Thymus (tissue), 11 donors: Measurements from ENCODE around the gene NXPH4. TPM values are rescaled to one million over a fixed set of nuclear protein-coding genes. Genes with fewer than 3 reads are reported as not detected.

Experiments used
- DNase-seq, 9 donors: peaks; one replicate each; pipeline ENCODE4 v3.0.0-alpha.2; 2013; ENCODE audit warnings: low spot score in 9 of 9, low read depth in 6 of 9, missing footprints in 1 of 9
- H3K27ac ChIP-seq, 2 donors: one replicate each; pipeline ENCODE4 v1.5.1; 2013; ENCODE audit warnings: control low read depth in 1 of 2, low read depth in 1 of 2, low read length in 1 of 2, mild to moderate bottlenecking in 1 of 2, moderate library complexity in 1 of 2
- H3K27me3 ChIP-seq, 2 donors: one replicate each; pipeline ENCODE4 v1.5.1; 2013; ENCODE audit warnings: low read length in 1 of 2; ENCODE audit not compliant: control insufficient read depth in 2 of 2, insufficient read depth in 1 of 2
- H3K36me3 ChIP-seq, 2 donors: one replicate each; pipeline ENCODE4 v1.5.1; 2013; ENCODE audit warnings: low read length in 1 of 2, mild to moderate bottlenecking in 1 of 2, moderate library complexity in 1 of 2; ENCODE audit not compliant: control insufficient read depth in 2 of 2, insufficient read depth in 2 of 2
- H3K4me1 ChIP-seq, 2 donors: one replicate each; pipeline ENCODE4 v1.5.1; 2013; ENCODE audit warnings: low read length in 2 of 2; ENCODE audit not compliant: control insufficient read depth in 2 of 2, insufficient read depth in 2 of 2
- H3K4me3 ChIP-seq, 2 donors: one replicate each; pipeline ENCODE4 v1.5.1; 2013; ENCODE audit warnings: low read length in 2 of 2, control low read depth in 1 of 2, mild to moderate bottlenecking in 1 of 2
- H3K9me3 ChIP-seq, 2 donors: one replicate each; pipeline ENCODE4 v1.5.1; 2013; ENCODE audit warnings: low read length in 1 of 2, mild to moderate bottlenecking in 1 of 2; ENCODE audit not compliant: control insufficient read depth in 2 of 2, insufficient read depth in 1 of 2
- WGBS: extraction: QIAGEN DNeasy Blood & Tissue Kit; methylation state at CpG from one replicate; pipeline ENCODE4 v1.1.7; 2013; 5-methylcytosine and 5-hydroxymethylcytosine counted together
- polyA plus RNA-seq: library from polyadenylated mRNA; stranded (reverse); fragments of 200-250 nt; gene quantifications from one replicate; pipeline ENCODE4 v1.2.3, GENCODE V29; 2013
- total RNA-seq: library from RNA; stranded (reverse); fragments of 120-200 nt; gene quantifications from one replicate; pipeline ENCODE4 v1.2.4, GENCODE V29; 2013
- donor health status: healthy.

NXPH4 gene
- total and polyA plus RNA-seq, 2 donors: 0.14 to 0.16 TPM

GRCh38 chr12:57173089-57173488, 43.5 kb upstream of the NXPH4 start:
- peaks cover 0 to 5% of the 10 kb centered on the region in 2 donors for H3K27me3 ChIP-seq
- peak in 1 of 9 donors; percentile 20 for DNase-seq
- H3K36me3 ChIP-seq: no peaks in the 10 kb centered on the region
- H3K9me3 ChIP-seq: no peaks in the 10 kb centered on the region
- peaks cover 0 to 8% of the 10 kb centered on the region in 2 donors for H3K4me1 ChIP-seq
- no peak overlapping the region for H3K4me3 ChIP-seq
- WGBS: 68% methylated on average over 11 of the region's 11 CpGs
- no peak overlapping the region for H3K27ac ChIP-seq

- Histone ChIP-seq H3K36me3 (no peaks in the 10 kb centered on the region), H3K9me3 (no peaks in the 10 kb centered on the region), H3K27me3 (peaks cover 0 to 7% of the 10 kb centered on the region in 2 donors), H3K4me1 (peaks cover 0 to 5% of the 10 kb centered on the region in 2 donors), H3K27ac (no peak overlapping the region), H3K4me3 (no peak overlapping the region)
- DNase-seq: no peak
- WGBS: 93% methylated on average over 14 of the region's 14 CpGs
Measured at GRCh38 chr12:57173683-57174082, 42.9 kb upstream of the NXPH4 start.

- 76% methylated on average over 29 of the region's 29 CpGs for WGBS
- peak in 3 of 9 donors; percentile 17 to 23 (median 18) for DNase-seq
- Histone ChIP-seq H3K27me3 (peaks cover 0 to 7% of the 10 kb centered on the region in 2 donors), H3K4me3 (no peak overlapping the region), H3K9me3 (no peaks in the 10 kb centered on the region), H3K4me1 (no peaks in the 10 kb centered on the region), H3K36me3 (no peaks in the 10 kb centered on the region), H3K27ac (no peak overlapping the region)
Measured at GRCh38 chr12:57175428-57176138, 41.0 kb upstream of the NXPH4 start.

GRCh38 chr12:57176139-57176477, 40.5 kb upstream of the NXPH4 start:
- no peak for DNase-seq
- Histone ChIP-seq H3K27ac (no peak overlapping the region), H3K4me1 (no peaks in the 10 kb centered on the region), H3K27me3 (peaks cover 0 to 7% of the 10 kb centered on the region in 2 donors), H3K4me3 (no peak overlapping the region), H3K36me3 (no peaks in the 10 kb centered on the region), H3K9me3 (no peaks in the 10 kb centered on the region)
- WGBS: 95% methylated on average over 9 of the region's 9 CpGs

- no peak overlapping the region for H3K27ac ChIP-seq
- DNase-seq: no peak
- no peaks in the 10 kb centered on the region for H3K36me3 ChIP-seq
- H3K4me1 ChIP-seq: no peaks in the 10 kb centered on the region
- no peak overlapping the region for H3K4me3 ChIP-seq
- peaks cover 0 to 7% of the 10 kb centered on the region in 2 donors for H3K27me3 ChIP-seq
- no peaks in the 10 kb centered on the region for H3K9me3 ChIP-seq
- 94% methylated on average over 9 of the region's 9 CpGs for WGBS
Measured at GRCh38 chr12:57176846-57177245, 39.7 kb upstream of the NXPH4 start.

GRCh38 chr12:57177354-57177753, 39.2 kb upstream of the NXPH4 start:
- WGBS: 97% methylated on average over 16 of the region's 16 CpGs
- Histone ChIP-seq H3K9me3 (no peaks in the 10 kb centered on the region), H3K27ac (no peak overlapping the region), H3K4me3 (no peak overlapping the region), H3K4me1 (no peaks in the 10 kb centered on the region), H3K36me3 (no peaks in the 10 kb centered on the region), H3K27me3 (peaks cover 0 to 7% of the 10 kb centered on the region in 2 donors)
- no peak for DNase-seq

GRCh38 chr12:57178213-57178612, 38.4 kb upstream of the NXPH4 start:
- no peak overlapping the region for H3K4me3 ChIP-seq
- no peaks in the 10 kb centered on the region for H3K9me3 ChIP-seq
- no peak for DNase-seq
- peaks cover 0 to 7% of the 10 kb centered on the region in 2 donors for H3K27me3 ChIP-seq
- H3K27ac ChIP-seq: no peak overlapping the region
- peaks cover 0 to 2% of the 10 kb centered on the region in 2 donors for H3K4me1 ChIP-seq
- H3K36me3 ChIP-seq: no peaks in the 10 kb centered on the region
- WGBS: 95% methylated on average over 14 of the region's 14 CpGs

GRCh38 chr12:57179331-57180086, 37.1 kb upstream of the NXPH4 start:
- peaks cover 0 to 3% of the 10 kb centered on the region in 2 donors for H3K4me1 ChIP-seq
- DNase-seq: no peak
- WGBS: 96% methylated on average over 27 of the region's 27 CpGs
- H3K4me3 ChIP-seq: no peak overlapping the region
- no peak overlapping the region for H3K27ac ChIP-seq
- H3K9me3 ChIP-seq: no peaks in the 10 kb centered on the region
- H3K36me3 ChIP-seq: no peaks in the 10 kb centered on the region
- peaks cover 0 to 12% of the 10 kb centered on the region in 2 donors for H3K27me3 ChIP-seq

- Histone ChIP-seq H3K4me1 (peaks cover 0 to 3% of the 10 kb centered on the region in 2 donors), H3K36me3 (no peaks in the 10 kb centered on the region), H3K4me3 (no peak overlapping the region), H3K9me3 (no peaks in the 10 kb centered on the region), H3K27ac (no peak overlapping the region), H3K27me3 (peaks cover 0 to 12% of the 10 kb centered on the region in 2 donors)
- DNase-seq: no peak
- WGBS: 98% methylated on average over 20 of the region's 20 CpGs
Measured at GRCh38 chr12:57180321-57180989, 36.1 kb upstream of the NXPH4 start.
